ENCODE measurements around the gene MCUB.

DNA sequence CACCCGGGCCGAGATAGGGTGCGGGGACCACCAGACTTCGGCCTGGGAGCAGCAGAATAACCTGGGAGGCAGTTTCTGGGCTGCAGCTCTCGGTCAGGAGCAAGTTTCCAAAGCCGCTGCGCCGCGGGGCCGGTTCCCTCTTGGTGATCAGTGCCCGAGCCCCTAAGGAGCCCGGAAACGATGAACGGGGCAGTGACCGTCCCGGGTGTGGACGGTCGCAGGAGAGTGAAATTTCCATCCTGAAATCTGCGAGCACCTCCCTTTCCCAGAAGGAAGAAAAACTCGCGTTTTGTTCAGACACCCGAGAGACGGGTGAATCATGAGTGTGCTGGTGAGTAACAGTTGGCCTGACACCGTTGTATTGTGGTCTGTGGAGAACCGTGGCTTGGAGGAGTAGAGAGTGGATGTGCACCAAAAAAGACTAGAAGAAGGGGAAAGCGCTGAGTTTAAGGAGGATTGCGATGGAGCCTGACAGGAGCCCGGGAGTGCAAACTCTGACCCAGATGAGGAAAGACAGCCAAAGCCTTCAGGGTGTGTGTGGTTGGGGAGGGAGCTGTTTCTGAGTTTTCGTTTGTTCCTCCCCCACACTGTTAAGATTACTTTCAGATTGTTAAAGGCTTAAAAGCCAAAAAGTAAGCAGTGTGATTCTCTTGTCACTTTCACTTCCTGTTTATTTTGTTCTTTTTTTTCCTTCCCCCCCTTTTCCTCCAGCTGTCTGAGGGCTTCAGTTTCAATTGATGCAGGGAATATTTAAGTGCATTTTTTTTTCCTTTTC is 828 bp downstream of the MCUB start:
- TF ChIP-seq TAF1 (IDR thresholded peaks at IDR 0.05; ENCODE audit: low read depth, low read length), result peak; percentile 72; the same call in 1 of the 2 replicates
- peak; percentile 60; the same call in 1 of the 2 replicates for TF ChIP-seq POLR2AphosphoS5 (IDR thresholded peaks at IDR 0.05; ENCODE audit: low read depth, low read length)
